ENCODE measurements around the gene GFOD2.

Gene GFOD2

DNA sequence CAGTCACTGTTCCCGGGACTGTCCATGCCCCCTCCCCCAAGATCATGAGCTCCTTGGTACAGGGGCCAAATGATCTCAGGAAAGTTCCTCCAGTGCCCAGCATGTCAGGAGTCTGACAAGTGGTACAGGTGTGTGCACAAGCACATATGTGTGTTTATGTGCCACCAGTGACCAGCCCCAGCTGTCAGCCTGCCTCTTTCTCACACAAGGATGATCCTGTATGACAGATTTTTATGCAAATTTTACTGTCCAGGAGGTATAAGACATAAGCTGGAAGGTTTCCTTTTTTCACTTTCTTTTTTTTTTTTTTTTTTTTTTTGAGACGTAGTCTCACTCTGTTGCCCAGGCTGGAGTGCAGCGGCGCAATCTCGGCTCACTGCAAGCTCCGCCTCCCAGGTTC lies 31.4 kb upstream of the GFOD2 start:
- TF ChIP-seq, protein P1, sequence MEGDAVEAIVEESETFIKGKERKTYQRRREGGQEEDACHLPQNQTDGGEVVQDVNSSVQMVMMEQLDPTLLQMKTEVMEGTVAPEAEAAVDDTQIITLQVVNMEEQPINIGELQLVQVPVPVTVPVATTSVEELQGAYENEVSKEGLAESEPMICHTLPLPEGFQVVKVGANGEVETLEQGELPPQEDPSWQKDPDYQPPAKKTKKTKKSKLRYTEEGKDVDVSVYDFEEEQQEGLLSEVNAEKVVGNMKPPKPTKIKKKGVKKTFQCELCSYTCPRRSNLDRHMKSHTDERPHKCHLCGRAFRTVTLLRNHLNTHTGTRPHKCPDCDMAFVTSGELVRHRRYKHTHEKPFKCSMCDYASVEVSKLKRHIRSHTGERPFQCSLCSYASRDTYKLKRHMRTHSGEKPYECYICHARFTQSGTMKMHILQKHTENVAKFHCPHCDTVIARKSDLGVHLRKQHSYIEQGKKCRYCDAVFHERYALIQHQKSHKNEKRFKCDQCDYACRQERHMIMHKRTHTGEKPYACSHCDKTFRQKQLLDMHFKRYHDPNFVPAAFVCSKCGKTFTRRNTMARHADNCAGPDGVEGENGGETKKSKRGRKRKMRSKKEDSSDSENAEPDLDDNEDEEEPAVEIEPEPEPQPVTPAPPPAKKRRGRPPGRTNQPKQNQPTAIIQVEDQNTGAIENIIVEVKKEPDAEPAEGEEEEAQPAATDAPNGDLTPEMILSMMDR (IDR thresholded peaks at IDR 0.05), result no peak
- H3K4me3 ChIP-seq, result no peak overlapping the region
- no peak for DNase-seq (ENCODE audit: low spot score)
- H3K27ac ChIP-seq, result no peak overlapping the region

GRCh38 chr16:67749436-67750078 lies 30.4 kb upstream of the GFOD2 start:
- TF ChIP-seq, protein P1 (IDR thresholded peaks at IDR 0.05), result no peak
- no peak for DNase-seq (ENCODE audit: low spot score)
- no peak overlapping the region for H3K4me3 ChIP-seq
- H3K27ac ChIP-seq, result no peak overlapping the region

DNA sequence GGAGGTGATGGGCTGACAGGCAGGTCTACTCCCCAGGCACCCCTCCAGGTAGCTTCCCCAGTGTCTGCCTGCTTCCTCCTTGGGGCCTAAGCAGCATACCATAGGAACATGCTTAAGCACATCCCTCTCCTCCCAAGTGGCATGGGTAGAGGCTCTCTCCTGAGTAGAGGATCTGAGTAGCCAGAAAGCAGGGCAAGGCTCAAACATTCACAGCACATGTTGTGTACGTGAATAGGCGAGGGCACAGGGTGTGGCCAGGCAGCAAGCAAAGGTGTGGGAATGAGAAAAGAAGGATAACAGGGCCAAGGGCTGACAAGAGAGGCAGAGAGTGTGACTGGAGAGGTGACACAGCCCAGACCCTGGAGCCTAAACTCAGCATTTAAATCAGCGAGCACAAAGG lies 29.7 kb upstream of the GFOD2 start:
- no peak for DNase-seq (ENCODE audit: low spot score)
- TF ChIP-seq, protein P1 (IDR thresholded peaks at IDR 0.05), result no peak
- Histone ChIP-seq H3K4me3 (no peak overlapping the region), H3K27ac (no peak overlapping the region)

DNA sequence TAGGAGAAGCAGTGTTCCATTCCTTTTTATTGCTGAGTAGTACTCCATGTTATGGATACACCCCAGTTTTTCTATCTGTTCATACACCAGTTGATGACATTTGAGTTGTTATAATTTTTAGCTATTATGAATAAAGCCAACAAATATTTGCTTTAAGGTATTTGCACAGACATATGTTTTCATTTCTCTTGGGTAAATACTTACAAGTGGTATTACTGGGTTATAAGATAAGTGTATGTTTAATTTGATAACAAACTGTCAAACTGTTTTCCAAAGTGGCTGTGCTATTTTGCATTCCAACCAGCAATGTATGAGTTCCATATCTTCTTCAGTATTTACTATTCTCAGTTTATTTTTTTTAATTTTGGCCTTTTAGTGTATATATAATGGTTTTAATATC lies 27.7 kb upstream of the GFOD2 start:
- TF ChIP-seq, protein P1 (IDR thresholded peaks at IDR 0.05), result no peak
- DNase-seq (ENCODE audit: low spot score), result no peak
- Histone ChIP-seq H3K4me3 (no peak overlapping the region), H3K27ac (no peak overlapping the region)

DNA sequence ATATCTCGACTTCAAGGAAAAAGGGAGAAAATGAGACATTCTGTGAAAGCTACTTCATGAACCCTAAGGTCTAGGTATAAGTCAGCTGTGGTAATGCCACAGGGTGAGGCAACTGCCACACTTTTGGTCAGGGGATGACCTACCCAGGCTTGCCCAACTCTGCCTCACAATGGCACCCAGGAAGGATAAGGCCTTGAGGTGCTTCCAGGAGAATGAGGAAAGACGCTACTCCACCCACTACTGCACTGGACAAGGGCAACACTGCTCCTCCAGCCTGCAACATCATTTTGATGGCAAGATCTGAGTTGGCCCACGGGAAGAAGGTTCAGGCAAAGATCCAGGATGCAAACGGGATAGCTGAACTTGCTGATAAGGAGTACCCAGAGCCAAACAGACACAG lies 22.0 kb upstream of the GFOD2 start:
- Histone ChIP-seq H3K27ac (no peak overlapping the region), H3K4me3 (no peak overlapping the region)
- TF ChIP-seq, protein P1 (IDR thresholded peaks at IDR 0.05), result no peak
- no peak for DNase-seq (ENCODE audit: low spot score)

- DNase-seq (ENCODE audit: low spot score), result no peak
- TF ChIP-seq, protein P1 (IDR thresholded peaks at IDR 0.05), result no peak
- Histone ChIP-seq H3K27ac (no peak overlapping the region), H3K4me3 (no peak overlapping the region)
Observed at GRCh38 chr16:67740391-67740790, 21.3 kb upstream of the GFOD2 start.

GRCh38 chr16:67736858-67737257 lies 17.7 kb upstream of the GFOD2 start:
- no peak for DNase-seq (ENCODE audit: low spot score)
- no peak overlapping the region for H3K27ac ChIP-seq
- H3K4me3 ChIP-seq, result no peak overlapping the region
- TF ChIP-seq, protein P1 (IDR thresholded peaks at IDR 0.05), result no peak
